Measurements from ENCODE around the gene JOSD1. TPM values are rescaled to one million over a fixed set of nuclear protein-coding genes. Genes with fewer than 3 reads are reported as not detected.
A peak's percentile ranks its signal among the peaks of the same experiment; 100 is the strongest.

The JOSD1 gene
- total RNA-seq, 1 donor from 2014 or later = 18.7 TPM

- Histone ChIP-seq H3K27ac (replicated peaks) (no peak overlapping the region), H3K4me3 (no peak overlapping the region), H3K27me3 (ENCODE audit: low read depth) (no peaks in the 10 kb centered on the region), H3K9me3 (replicated peaks) (no peaks in the 10 kb centered on the region), H3K4me1 (peaks cover 56% of the 10 kb centered on the region), H3K36me3 (peaks cover 37% of the 10 kb centered on the region)
- TF ChIP-seq, protein P1, sequence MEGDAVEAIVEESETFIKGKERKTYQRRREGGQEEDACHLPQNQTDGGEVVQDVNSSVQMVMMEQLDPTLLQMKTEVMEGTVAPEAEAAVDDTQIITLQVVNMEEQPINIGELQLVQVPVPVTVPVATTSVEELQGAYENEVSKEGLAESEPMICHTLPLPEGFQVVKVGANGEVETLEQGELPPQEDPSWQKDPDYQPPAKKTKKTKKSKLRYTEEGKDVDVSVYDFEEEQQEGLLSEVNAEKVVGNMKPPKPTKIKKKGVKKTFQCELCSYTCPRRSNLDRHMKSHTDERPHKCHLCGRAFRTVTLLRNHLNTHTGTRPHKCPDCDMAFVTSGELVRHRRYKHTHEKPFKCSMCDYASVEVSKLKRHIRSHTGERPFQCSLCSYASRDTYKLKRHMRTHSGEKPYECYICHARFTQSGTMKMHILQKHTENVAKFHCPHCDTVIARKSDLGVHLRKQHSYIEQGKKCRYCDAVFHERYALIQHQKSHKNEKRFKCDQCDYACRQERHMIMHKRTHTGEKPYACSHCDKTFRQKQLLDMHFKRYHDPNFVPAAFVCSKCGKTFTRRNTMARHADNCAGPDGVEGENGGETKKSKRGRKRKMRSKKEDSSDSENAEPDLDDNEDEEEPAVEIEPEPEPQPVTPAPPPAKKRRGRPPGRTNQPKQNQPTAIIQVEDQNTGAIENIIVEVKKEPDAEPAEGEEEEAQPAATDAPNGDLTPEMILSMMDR (IDR thresholded peaks at IDR 0.05; ENCODE audit: borderline replicate concordance) = no peak
- intact Hi-C loops (cut with micrococcal nuclease) = no loop called here
- DNase-seq = no peak
Measured at GRCh38 chr22:38694049-38694448, 6.7 kb downstream of the JOSD1 start.

- DNase-seq = no peak
- H3K9me3 ChIP-seq (replicated peaks) = no peaks in the 10 kb centered on the region
- no peak overlapping the region for H3K4me3 ChIP-seq
- TF ChIP-seq, protein P1 (IDR thresholded peaks at IDR 0.05; ENCODE audit: borderline replicate concordance) = no peak
- no peaks in the 10 kb centered on the region for H3K27me3 ChIP-seq (ENCODE audit: low read depth)
- H3K27ac ChIP-seq (replicated peaks) = no peak overlapping the region
- H3K4me1 ChIP-seq = peaks cover 13% of the 10 kb centered on the region
- intact Hi-C loops (cut with micrococcal nuclease) = no loop called here
- H3K36me3 ChIP-seq = peaks cover 80% of the 10 kb centered on the region
Measured at GRCh38 chr22:38689651-38690050, 11.1 kb downstream of the JOSD1 start.

- H3K4me1 ChIP-seq = peaks cover 22% of the 10 kb centered on the region
- H3K27ac ChIP-seq (replicated peaks) = no peak overlapping the region
- no peak for DNase-seq
- H3K4me3 ChIP-seq = no peak overlapping the region
- intact Hi-C loops (cut with micrococcal nuclease) = no loop called here
- peaks cover 77% of the 10 kb centered on the region for H3K36me3 ChIP-seq
- TF ChIP-seq, protein P1 (IDR thresholded peaks at IDR 0.05; ENCODE audit: borderline replicate concordance) = no peak
- no peaks in the 10 kb centered on the region for H3K27me3 ChIP-seq (ENCODE audit: low read depth)
- H3K9me3 ChIP-seq (replicated peaks) = no peaks in the 10 kb centered on the region
Measured at GRCh38 chr22:38685761-38686160, 15.0 kb downstream of the JOSD1 start.

- intact Hi-C loops (cut with micrococcal nuclease) = no loop called here
- Histone ChIP-seq H3K27me3 (ENCODE audit: low read depth) (no peaks in the 10 kb centered on the region), H3K4me1 (peaks cover 22% of the 10 kb centered on the region), H3K36me3 (peaks cover 69% of the 10 kb centered on the region), H3K4me3 (no peak overlapping the region), H3K27ac (replicated peaks) (no peak overlapping the region), H3K9me3 (replicated peaks) (no peaks in the 10 kb centered on the region)
- no peak for DNase-seq
- TF ChIP-seq, protein P1 (IDR thresholded peaks at IDR 0.05; ENCODE audit: borderline replicate concordance) = no peak
Measured at GRCh38 chr22:38684895-38685294, 15.8 kb downstream of the JOSD1 start.

- intact Hi-C loops (cut with micrococcal nuclease) = no loop called here
Measured at GRCh38 chr22:38681582-38682335, 19.0 kb downstream of the JOSD1 start, which contains the start of gene TOMM22. TSS of gene TOMM22 (plus strand) at chr22:38681957. CDS start at chr22:38681979, 22 bp downstream.

More at GRCh38 chr22:38681582-38682335, 19.0 kb downstream of the JOSD1 start, which contains the start of gene TOMM22:
- Histone ChIP-seq H3K4me3 (peak within 1 kb of the TSS; percentile 95), H3K27ac (replicated peaks) (peak within 1 kb of the TSS; percentile 86), H3K9me3 (replicated peaks) (no peaks in the 10 kb centered on the region), H3K27me3 (ENCODE audit: low read depth) (no peaks in the 10 kb centered on the region), H3K4me1 (peaks cover 22% of the 10 kb centered on the region), H3K36me3 (peaks cover 38% of the 10 kb centered on the region)
- peak; percentile 88 for DNase-seq
- TF ChIP-seq, protein P1 (IDR thresholded peaks at IDR 0.05; ENCODE audit: borderline replicate concordance) = peak; percentile 61
